Heart right ventricle (tissue), 16 donors: ENCODE measurements around the gene LYST. TPM values are rescaled to one million over a fixed set of nuclear protein-coding genes. Genes with fewer than 3 reads are reported as not detected.

ENCODE experiments used
- ATAC-seq, 8 donors: fragments of 200-7000 bp; cut with Tn5 transposase; one replicate each; pipeline ENCODE4 v1.9.1; 2020; ENCODE audit warnings: mild to moderate bottlenecking in 8 of 8, moderate library complexity in 8 of 8, moderate number of reproducible peaks in 1 of 8
- DNase-seq, 2 donors: peaks; one replicate each; pipeline ENCODE4 v3.0.0-alpha.2; 2020
- H3K27ac ChIP-seq, 10 donors: fragments of 200-600 bp; sonication (generic) in 2 of 10; one replicate each; pipeline versions ENCODE4 v1.5.0 to v1.8.0; 2020 to 2022; ENCODE audit warnings: mild to moderate bottlenecking in 3 of 10
- H3K27me3 ChIP-seq, 7 donors: fragments of 200-600 bp; one replicate each; pipeline ENCODE4 v1.8.0; 2021 to 2022; ENCODE audit warnings: mild to moderate bottlenecking in 2 of 7
- H3K36me3 ChIP-seq, 9 donors: fragments of 200-600 bp; sonication (generic) in 1 of 9; one replicate each; pipeline versions ENCODE4 v1.5.0 to v1.8.0; 2020 to 2022; ENCODE audit warnings: mild to moderate bottlenecking in 2 of 9
- H3K4me1 ChIP-seq, 9 donors: fragments of 200-600 bp; sonication (generic) in 1 of 9; one replicate each; pipeline versions ENCODE4 v1.5.0 to v1.8.0; 2020 to 2022; ENCODE audit warnings: mild to moderate bottlenecking in 4 of 9
- H3K4me3 ChIP-seq, 10 donors: fragments of 200-600 bp; sonication (generic) in 2 of 10; one replicate each; pipeline versions ENCODE4 v1.5.0 to v1.8.0; 2020 to 2022; ENCODE audit warnings: mild to moderate bottlenecking in 7 of 10, moderate library complexity in 2 of 10
- H3K9me3 ChIP-seq, 11 donors: fragments of 200-600 bp in 10 of 11; sonication (generic) in 2 of 11; one replicate each; pipeline versions ENCODE4 v1.5.0 to v1.8.0; 2013 to 2022; ENCODE audit warnings: mild to moderate bottlenecking in 2 of 11, control low read depth in 1 of 11, moderate library complexity in 1 of 11
- CTCF ChIP-seq, 9 donors: fragments of 200-600 bp; sonication (generic) in 2 of 9; IDR thresholded peaks; one replicate each; pipeline versions ENCODE4 v1.5.0 to v1.8.0; 2021 to 2022; ENCODE audit warnings: antibody characterized with exemption in 9 of 9, mild to moderate bottlenecking in 5 of 9, moderate library complexity in 1 of 9
- WGBS, 2 donors: extraction: QIAGEN DNeasy Blood & Tissue Kit; methylation state at CpG; one replicate each; pipeline ENCODE4 v1.1.7; 2013; ENCODE audit warnings: inconsistent platforms in 1 of 2; 5-methylcytosine and 5-hydroxymethylcytosine counted together
- intact Hi-C, 10 donors: fragments of 100-400 bp; cut with DNase I; formaldehyde crosslinking; loops; one replicate each; pipeline versions ENCODE4 v1.11.1 to v1.14.2; 2022
- polyA plus RNA-seq, 2 donors: library from polyadenylated mRNA; stranded (reverse); fragments of 200-250 nt; gene quantifications; one replicate each; pipeline ENCODE4 v1.2.3, GENCODE V29; 2013
- total RNA-seq, 10 donors: library from RNA; stranded (reverse); fragmentation: NEBNext Ultra II Directional in 3 of 10; extraction: Animal tissue kit (Norgen Biotek cat#: 25700) in 3 of 10; gene quantifications; one replicate each; pipeline versions ENCODE4 v1.2.1 to v1.2.4, GENCODE V29; 2021 to 2023
- donor health status: Arrhythmogenic right ventricular cardiomyopathy.
- donor health status: ischemic (EF 13 %, LVEDD 7.1; RV severe dilation, severe dysfunction).
- donor health status: healthy with polysubstance abuse.
- donor health status: DM: no; HTN: yes; CAD: no.
- donor health status: DM: no; HTN: no; CAD: no.
- donor health status: ischemic (EF 25% LVEDD 6.9; RV normal size, moderate dysfunction).
- donor health status: ischemic (EF 25% LVEDD 5.7; RV mildly dilated, moderate dysfunction).
- donor health status: healthy.
- donor health status: DM: yes; HTN: yes; CAD: no.
- donor health status: Ischemic cardiomyopathy.
- donor health status: ischemic (EF 35%, LVEDD 5.7; RV mildly dilated, moderate dysfunction).
- donor health status: nonischemic (EF 11% LVEDD 7.7; RV severe dilation, severe dysfunction).
- donor health status: DM: yes; HTN: yes; CAD: no.
- donor health status: PGD.
- donor health status: ischemic (EF 29% LVEDD 5.4; RV normal size, mild dysfunction).
- donor health status: nonischemic (EF 23%, LVEDD 6.1; RV moderate dilation, normal function).

LYST gene
- total and polyA plus RNA-seq, 12 donors: 3.3 to 13.6 (median 10.5) TPM

GRCh38 chr1:235858766-235859165, 7.9 kb downstream of the LYST start:
- no peak for DNase-seq
- peaks cover 0 to 79% (median 8%) of the 10 kb centered on the region in 9 donors for H3K4me1 ChIP-seq
- peak overlapping the region in 1 of 10 donors; percentile 39 for H3K27ac ChIP-seq

GRCh38 chr1:235857756-235858155, 8.9 kb downstream of the LYST start:
- TF ChIP-seq CTCF (IDR thresholded peaks at IDR 0.05): no peak
- peaks cover 0 to 77% (median 14%) of the 10 kb centered on the region in 9 donors for H3K4me1 ChIP-seq
- H3K27ac ChIP-seq: no peak overlapping the region
- intact Hi-C loops: no loop called here
- no peaks in the 10 kb centered on the region for H3K27me3 ChIP-seq
- DNase-seq (no peak), ATAC-seq (no peak)
- no peak overlapping the region for H3K4me3 ChIP-seq
- no peaks in the 10 kb centered on the region for H3K9me3 ChIP-seq
- H3K36me3 ChIP-seq: no peaks in the 10 kb centered on the region
- WGBS, 2 donors: 33 to 51% methylated on average over 2 of the region's 2 CpGs

More at GRCh38 chr1:235858766-235859165, 7.9 kb downstream of the LYST start:
- Histone ChIP-seq H3K4me3 (no peak overlapping the region), H3K27me3 (no peaks in the 10 kb centered on the region), H3K9me3 (no peaks in the 10 kb centered on the region), H3K36me3 (no peaks in the 10 kb centered on the region)
- no peak for ATAC-seq
- TF ChIP-seq CTCF (IDR thresholded peaks at IDR 0.05): no peak
- 81 to 85% methylated on average over 1 of the region's 1 CpG for WGBS, 2 donors
- intact Hi-C loops: no loop called here

GRCh38 chr1:235855811-235856429, 10.8 kb downstream of the LYST start:
- no peak for DNase-seq
- WGBS, 2 donors: 84 to 85% methylated on average over 1 of the region's 1 CpG
- TF ChIP-seq CTCF (IDR thresholded peaks at IDR 0.05): no peak
- intact Hi-C loops: no loop called here
- Histone ChIP-seq H3K36me3 (no peaks in the 10 kb centered on the region), H3K27ac (no peak overlapping the region), H3K4me1 (peaks cover 0 to 79% (median 14%) of the 10 kb centered on the region in 9 donors), H3K9me3 (no peaks in the 10 kb centered on the region), H3K4me3 (no peak overlapping the region), H3K27me3 (no peaks in the 10 kb centered on the region)
- no peak for ATAC-seq

- TF ChIP-seq CTCF (IDR thresholded peaks at IDR 0.05): no peak
- DNase-seq: no peak
- intact Hi-C loops: no loop called here
- Histone ChIP-seq H3K27me3 (no peaks in the 10 kb centered on the region), H3K9me3 (peaks cover 0 to under 1% (median 0%) of the 10 kb centered on the region in 11 donors), H3K4me3 (no peak overlapping the region), H3K4me1 (peaks cover 0 to 83% (median 14%) of the 10 kb centered on the region in 9 donors), H3K36me3 (no peaks in the 10 kb centered on the region), H3K27ac (no peak overlapping the region)
- WGBS, 2 donors: 93 to 94% methylated on average over 3 of the region's 3 CpGs
- no peak for ATAC-seq
Measured at GRCh38 chr1:235854347-235854746, 12.4 kb downstream of the LYST start.
